ENCODE results near the gene RBM38. TPM values are rescaled to one million over a fixed set of nuclear protein-coding genes. Genes with fewer than 3 reads are reported as not detected.
"Not testable (repeated sequence)": the region's sequence is repeated elsewhere in the genome, so short reads cannot be mapped to it uniquely, and the experiment has no call there.

The RBM38 gene
- total RNA-seq, 1 experiment from 2014 or later, result 39.9 TPM

GRCh38 chr20:57350081-57350710 is 41.0 kb upstream of the RBM38 start:
- Histone ChIP-seq H3K9me3 (ENCODE audit: control insufficient read depth, insufficient read depth, low read depth, low read length) (no peaks in the 10 kb centered on the region), H3K4me1 (ENCODE audit: control insufficient read depth, insufficient read depth, low read length) (peaks cover 8% of the 10 kb centered on the region), H3K36me3 (ENCODE audit: control insufficient read depth, insufficient read depth, low read length) (peaks cover 25% of the 10 kb centered on the region), H3K27ac (ENCODE audit: low read length) (0 out of 2 replicates have a peak overlapping the region, but pooled peaks have one; percentile 20), H3K4me3 (ENCODE audit: low read depth in 2 of 2, low read length in 2 of 2) (0 out of 4 replicates have a peak overlapping the region, but pooled peaks of 1 of the 2 experiments have one; percentile 9), H3K27me3 (ENCODE audit: control insufficient read depth, insufficient read depth, low read length) (no peaks in the 10 kb centered on the region)
- no peak for ATAC-seq
- in situ Hi-C loops (cut with HindIII; ENCODE audit: low pct_unique_long_range_greater_than_20kb, low sequenced_read_pairs), result no loop called here
- no TSS peak for BruUV-seq (replicated peaks)
- TF ChIP-seq SIN3A (IDR thresholded peaks at IDR 0.05; ENCODE audit: borderline replicate concordance, insufficient read depth, low read depth, low read length) (no peak), TCF7L2 (IDR thresholded peaks at IDR 0.05; ENCODE audit: low read depth, low read length) (no peak), REST (IDR thresholded peaks at IDR 0.05; ENCODE audit: insufficient read depth in 1 of 2, low read depth in 2 of 2, low read length in 1 of 2) (no peak), CTCF (IDR thresholded peaks at IDR 0.05) (no peak), POLR2AphosphoS5 (IDR thresholded peaks at IDR 0.05; ENCODE audit: low read depth, low read length) (no peak)
- intact Hi-C loops (cut with micrococcal nuclease; ENCODE audit: unreplicated experiment), result no loop called here
- POLR2A ChIA-PET, result no interaction called here
- CTCF ChIA-PET, result no interaction called here
- no peak for DNase-seq (ENCODE audit: low read depth, low spot score)

GRCh38 chr20:57350726-57351041 is 40.5 kb upstream of the RBM38 start:
- BruUV-seq (replicated peaks); H3K9me3 ChIP-seq (ENCODE audit: control insufficient read depth, insufficient read depth, low read depth, low read length); CTCF ChIA-PET; intact Hi-C loops (cut with micrococcal nuclease; ENCODE audit: unreplicated experiment); H3K27me3 ChIP-seq (ENCODE audit: control insufficient read depth, insufficient read depth, low read length); DNase-seq (ENCODE audit: low read depth, low spot score); H3K4me1 ChIP-seq (ENCODE audit: control insufficient read depth, insufficient read depth, low read length); ATAC-seq; POLR2A ChIA-PET; in situ Hi-C loops (cut with HindIII; ENCODE audit: low pct_unique_long_range_greater_than_20kb, low sequenced_read_pairs): not testable (repeated sequence)
- Histone ChIP-seq H3K4me3 (ENCODE audit: low read depth in 2 of 2, low read length in 2 of 2) (peak overlapping the region; percentile 94 to 100), H3K27ac (ENCODE audit: low read length) (peak overlapping the region; percentile 91), H3K36me3 (ENCODE audit: control insufficient read depth, insufficient read depth, low read length) (peaks cover 29% of the 10 kb centered on the region)

GRCh38 chr20:57351042-57351783 is 40.0 kb upstream of the RBM38 start, which contains the start of gene RAE1:
Gene RAE1 (plus strand): TSS chr20:57351255. CDS start chr20:57354039, 2,784 bp downstream.
- Histone ChIP-seq H3K27me3 (ENCODE audit: control insufficient read depth, insufficient read depth, low read length) (no peaks in the 10 kb centered on the region), H3K4me1 (ENCODE audit: control insufficient read depth, insufficient read depth, low read length) (peaks cover 8% of the 10 kb centered on the region), H3K4me3 (ENCODE audit: low read depth in 2 of 2, low read length in 2 of 2) (peak within 1 kb of the TSS; percentile 94 to 100), H3K27ac (ENCODE audit: low read length) (peak within 1 kb of the TSS; percentile 91), H3K9me3 (ENCODE audit: control insufficient read depth, insufficient read depth, low read depth, low read length) (no peaks in the 10 kb centered on the region), H3K36me3 (ENCODE audit: control insufficient read depth, insufficient read depth, low read length) (peaks cover 35% of the 10 kb centered on the region)
- BruUV-seq (replicated peaks), result no TSS peak
- CTCF ChIA-PET, result no interaction called here
- ATAC-seq (peak; percentile 92), DNase-seq (ENCODE audit: low read depth, low spot score) (peak; percentile 83)
- intact Hi-C loops (cut with micrococcal nuclease; ENCODE audit: unreplicated experiment), result no loop called here
- TF ChIP-seq SIN3A (IDR thresholded peaks at IDR 0.05; ENCODE audit: borderline replicate concordance, insufficient read depth, low read depth, low read length) (0 out of 2 replicates have a peak, but pooled peaks have one; percentile 44), REST (IDR thresholded peaks at IDR 0.05; ENCODE audit: insufficient read depth in 1 of 2, low read depth in 2 of 2, low read length in 1 of 2) (no peak), POLR2AphosphoS5 (IDR thresholded peaks at IDR 0.05; ENCODE audit: low read depth, low read length) (peak; percentile 81)
- in situ Hi-C loops (cut with HindIII; ENCODE audit: low pct_unique_long_range_greater_than_20kb, low sequenced_read_pairs), result no loop called here
- POLR2A ChIA-PET, result no interaction called here

Measured in Panc1 (cell line).